ENCODE measurements around the gene SGCD.

SGCD gene

GRCh38 chr5:156581725-156582124 is 254.8 kb downstream of the SGCD start:
- TF ChIP-seq, protein P1, sequence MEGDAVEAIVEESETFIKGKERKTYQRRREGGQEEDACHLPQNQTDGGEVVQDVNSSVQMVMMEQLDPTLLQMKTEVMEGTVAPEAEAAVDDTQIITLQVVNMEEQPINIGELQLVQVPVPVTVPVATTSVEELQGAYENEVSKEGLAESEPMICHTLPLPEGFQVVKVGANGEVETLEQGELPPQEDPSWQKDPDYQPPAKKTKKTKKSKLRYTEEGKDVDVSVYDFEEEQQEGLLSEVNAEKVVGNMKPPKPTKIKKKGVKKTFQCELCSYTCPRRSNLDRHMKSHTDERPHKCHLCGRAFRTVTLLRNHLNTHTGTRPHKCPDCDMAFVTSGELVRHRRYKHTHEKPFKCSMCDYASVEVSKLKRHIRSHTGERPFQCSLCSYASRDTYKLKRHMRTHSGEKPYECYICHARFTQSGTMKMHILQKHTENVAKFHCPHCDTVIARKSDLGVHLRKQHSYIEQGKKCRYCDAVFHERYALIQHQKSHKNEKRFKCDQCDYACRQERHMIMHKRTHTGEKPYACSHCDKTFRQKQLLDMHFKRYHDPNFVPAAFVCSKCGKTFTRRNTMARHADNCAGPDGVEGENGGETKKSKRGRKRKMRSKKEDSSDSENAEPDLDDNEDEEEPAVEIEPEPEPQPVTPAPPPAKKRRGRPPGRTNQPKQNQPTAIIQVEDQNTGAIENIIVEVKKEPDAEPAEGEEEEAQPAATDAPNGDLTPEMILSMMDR (IDR thresholded peaks at IDR 0.05; ENCODE audit: low read depth, low read length): no peak
- Histone ChIP-seq H3K36me3 (no peaks in the 10 kb centered on the region), H3K27ac (no peak overlapping the region), H3K27me3 (ENCODE audit: insufficient read depth, low read depth, severe bottlenecking) (no peaks in the 10 kb centered on the region), H3K9me3 (ENCODE audit: severe bottlenecking) (no peaks in the 10 kb centered on the region), H3K4me3 (ENCODE audit: low read depth, low read length) (no peak overlapping the region)
- no peak for DNase-seq

- Histone ChIP-seq H3K27me3 (ENCODE audit: insufficient read depth, low read depth, severe bottlenecking) (no peaks in the 10 kb centered on the region), H3K9me3 (ENCODE audit: severe bottlenecking) (no peaks in the 10 kb centered on the region), H3K4me3 (ENCODE audit: low read depth, low read length) (no peak overlapping the region), H3K36me3 (no peaks in the 10 kb centered on the region), H3K27ac (no peak overlapping the region)
- TF ChIP-seq, protein P1 (IDR thresholded peaks at IDR 0.05; ENCODE audit: low read depth, low read length): no peak
- no peak for DNase-seq
Observed at GRCh38 chr5:156582193-156582598, 255.2 kb downstream of the SGCD start.

DNA sequence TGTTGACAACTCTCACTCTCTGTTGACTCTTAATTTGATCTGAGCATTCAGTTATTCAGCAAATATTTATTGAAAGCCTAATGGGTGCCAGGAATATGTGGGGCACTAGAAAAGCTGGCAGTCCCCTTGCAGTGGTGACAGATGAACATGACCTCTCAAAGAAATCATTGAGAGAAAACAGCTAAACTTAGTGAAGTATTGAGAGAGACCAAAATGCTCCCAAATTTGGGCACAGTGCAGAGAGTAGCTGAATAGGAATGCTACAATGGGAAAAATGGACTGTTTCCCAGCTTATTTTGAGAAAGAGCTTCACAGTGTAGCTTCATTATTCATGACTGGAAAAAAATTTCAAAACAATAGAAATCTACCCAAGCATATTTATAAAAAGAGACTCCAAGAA is 257.9 kb downstream of the SGCD start:
- H3K9me3 ChIP-seq (ENCODE audit: severe bottlenecking): no peaks in the 10 kb centered on the region
- no peak overlapping the region for H3K4me3 ChIP-seq (ENCODE audit: low read depth, low read length)
- no peaks in the 10 kb centered on the region for H3K27me3 ChIP-seq (ENCODE audit: insufficient read depth, low read depth, severe bottlenecking)
- no peaks in the 10 kb centered on the region for H3K36me3 ChIP-seq
- no peak overlapping the region for H3K27ac ChIP-seq
- TF ChIP-seq, protein P1 (IDR thresholded peaks at IDR 0.05; ENCODE audit: low read depth, low read length): no peak
- no peak for DNase-seq

DNA sequence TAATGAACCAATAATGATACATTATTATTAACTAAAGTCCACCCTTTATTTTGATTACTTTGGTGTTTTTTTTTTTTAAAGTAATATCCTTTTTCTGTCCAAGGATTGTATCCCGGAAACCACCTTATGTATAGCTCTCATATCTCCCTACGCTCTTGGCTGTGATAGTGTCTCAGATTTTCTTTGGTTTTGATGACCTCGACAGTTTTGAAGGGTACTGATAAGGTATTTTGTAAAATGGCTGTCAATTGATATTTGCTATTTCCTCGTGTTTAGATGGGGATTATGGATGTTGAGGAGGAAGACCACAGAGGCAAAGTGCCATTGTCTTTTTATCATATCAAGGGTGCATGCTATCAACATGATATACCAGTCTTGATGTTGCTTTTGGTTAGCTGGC is 259.0 kb downstream of the SGCD start:
- Histone ChIP-seq H3K4me3 (ENCODE audit: low read depth, low read length) (no peak overlapping the region), H3K9me3 (ENCODE audit: severe bottlenecking) (no peaks in the 10 kb centered on the region), H3K27me3 (ENCODE audit: insufficient read depth, low read depth, severe bottlenecking) (no peaks in the 10 kb centered on the region), H3K36me3 (no peaks in the 10 kb centered on the region), H3K27ac (no peak overlapping the region)
- DNase-seq: no peak
- TF ChIP-seq, protein P1 (IDR thresholded peaks at IDR 0.05; ENCODE audit: low read depth, low read length): no peak

- TF ChIP-seq, protein P1 (IDR thresholded peaks at IDR 0.05; ENCODE audit: low read depth, low read length): no peak
- Histone ChIP-seq H3K27ac (no peak overlapping the region), H3K27me3 (ENCODE audit: insufficient read depth, low read depth, severe bottlenecking) (no peaks in the 10 kb centered on the region), H3K4me3 (ENCODE audit: low read depth, low read length) (no peak overlapping the region), H3K9me3 (ENCODE audit: severe bottlenecking) (no peaks in the 10 kb centered on the region), H3K36me3 (no peaks in the 10 kb centered on the region)
- no peak for DNase-seq
Observed at GRCh38 chr5:156587012-156587411, 260.0 kb downstream of the SGCD start.

DNA sequence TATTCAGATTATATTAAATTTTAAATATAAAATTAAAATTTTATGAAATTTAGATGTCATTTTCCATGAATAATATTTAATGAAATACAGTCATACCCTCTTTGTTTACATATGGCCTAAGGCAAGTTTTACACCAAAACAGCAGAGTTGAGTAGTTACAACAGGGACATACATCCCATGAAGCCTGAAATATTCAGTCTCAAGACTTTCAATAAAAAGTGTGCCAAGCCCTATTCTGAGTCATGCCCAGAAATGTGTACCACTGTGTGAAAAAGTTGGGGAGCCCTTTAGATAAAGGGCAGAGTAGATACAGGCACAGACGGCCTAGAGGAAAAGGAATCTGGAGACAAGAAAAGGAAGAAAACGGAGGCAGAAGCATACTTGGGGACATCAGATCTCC is 261.3 kb downstream of the SGCD start:
- TF ChIP-seq, protein P1 (IDR thresholded peaks at IDR 0.05; ENCODE audit: low read depth, low read length): no peak

More for the DNA sequence above, 261.3 kb downstream of the SGCD start:
- H3K36me3 ChIP-seq: no peaks in the 10 kb centered on the region
- no peak overlapping the region for H3K27ac ChIP-seq
- H3K9me3 ChIP-seq (ENCODE audit: severe bottlenecking): no peaks in the 10 kb centered on the region
- H3K27me3 ChIP-seq (ENCODE audit: insufficient read depth, low read depth, severe bottlenecking): no peaks in the 10 kb centered on the region
- no peak overlapping the region for H3K4me3 ChIP-seq (ENCODE audit: low read depth, low read length)
- no peak for DNase-seq

Measured in WERI-Rb-1 (cell line).